ENCODE data around the gene NTSR1.
A peak's percentile ranks its signal among the peaks of the same experiment; 100 is the strongest.

NTSR1 gene

DNA sequence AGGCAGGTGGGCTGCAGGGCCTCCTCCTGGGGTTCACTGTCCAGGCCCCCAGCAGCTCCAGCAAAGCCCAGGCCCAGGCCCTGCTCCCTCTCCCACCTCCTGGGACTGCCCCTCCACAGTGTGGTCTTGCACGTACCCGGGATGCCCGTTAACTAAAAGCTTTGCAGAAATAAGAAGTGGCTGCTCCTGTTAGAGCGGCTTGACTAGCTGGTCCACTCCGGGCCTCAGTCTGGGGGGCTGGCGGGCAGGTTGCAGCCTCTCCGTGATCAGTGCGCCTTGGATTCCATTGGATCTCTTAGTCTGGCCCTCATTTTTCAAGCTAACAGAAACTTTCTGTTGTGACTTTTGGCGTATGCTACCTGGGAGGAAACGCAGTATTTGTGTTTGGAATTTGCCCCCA lies 39.4 kb upstream of the NTSR1 start:
- Histone ChIP-seq H3K4me1 (peaks cover 29 to 95% (median 50%) of the 10 kb centered on the region in 10 experiments), H4K20me1 (peaks cover 0 to 55% (median 11%) of the 10 kb centered on the region in 11 experiments; a peak in 11 of 22 replicates), H3K4me2 (peak overlapping the region in 3 of 11 experiments; percentile 11 to 95 (median 83); a peak in 4 of 22 replicates), H3K4me3 (no peak overlapping the region), H3K9me3 (replicated peaks in 1 of 11) (no peaks in the 10 kb centered on the region), H3K9ac (peak overlapping the region in 3 of 11 experiments; percentile 1 to 19 (median 4); a peak in 1 of 22 replicates), H3K27ac (0 out of 22 replicates have a peak overlapping the region, but pooled peaks of 1 of the 11 experiments have one; percentile 14), H3K36me3 (peaks cover 8 to 80% (median 59%) of the 10 kb centered on the region in 11 experiments; a peak in 21 of 22 replicates), H3K27me3 (no peaks in the 10 kb centered on the region)
- TF ChIP-seq Cebpa-rat (IDR thresholded peaks at IDR 0.05): no peak

DNA sequence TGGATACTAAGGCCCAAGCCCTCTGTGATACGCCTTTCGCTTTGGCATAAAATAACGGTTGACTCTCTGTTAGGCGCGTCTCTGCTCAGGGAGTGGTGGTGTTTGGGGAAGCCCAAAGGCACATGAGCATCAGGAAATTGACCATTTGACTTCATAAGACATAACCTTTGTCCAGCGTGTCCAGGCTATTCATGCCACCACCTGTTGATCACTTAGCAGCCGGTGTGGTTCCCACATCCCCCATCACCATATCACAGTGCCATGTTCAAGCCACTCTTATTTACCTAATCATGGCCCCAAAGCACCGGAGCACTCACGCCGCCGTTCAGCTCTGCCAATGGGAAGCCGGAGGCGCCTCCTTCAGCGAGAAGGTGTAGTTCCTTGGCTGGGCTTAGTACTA lies 38.5 kb upstream of the NTSR1 start:
- peaks cover 0 to 53% (median 11%) of the 10 kb centered on the region in 11 experiments; a peak in 10 of 22 replicates for H4K20me1 ChIP-seq
- peak overlapping the region in 4 of 11 experiments; percentile 4 to 44 (median 23); a peak in 2 of 22 replicates for H3K9ac ChIP-seq
- no peak overlapping the region for H3K4me3 ChIP-seq
- H3K27ac ChIP-seq: peak overlapping the region in 1 of 11 experiments; percentile 56; a peak in 2 of 22 replicates
- H3K4me2 ChIP-seq: peak overlapping the region in 3 of 11 experiments; percentile 83 to 95 (median 87); a peak in 6 of 22 replicates
- H3K9me3 ChIP-seq (replicated peaks in 1 of 11): no peaks in the 10 kb centered on the region
- no peak for TF ChIP-seq Cebpa-rat (IDR thresholded peaks at IDR 0.05)
- H3K36me3 ChIP-seq: peaks cover 8 to 71% (median 54%) of the 10 kb centered on the region in 11 experiments; a peak in 21 of 22 replicates
- peaks cover 38 to 95% (median 53%) of the 10 kb centered on the region in 10 experiments for H3K4me1 ChIP-seq
- H3K27me3 ChIP-seq: no peaks in the 10 kb centered on the region

DNA sequence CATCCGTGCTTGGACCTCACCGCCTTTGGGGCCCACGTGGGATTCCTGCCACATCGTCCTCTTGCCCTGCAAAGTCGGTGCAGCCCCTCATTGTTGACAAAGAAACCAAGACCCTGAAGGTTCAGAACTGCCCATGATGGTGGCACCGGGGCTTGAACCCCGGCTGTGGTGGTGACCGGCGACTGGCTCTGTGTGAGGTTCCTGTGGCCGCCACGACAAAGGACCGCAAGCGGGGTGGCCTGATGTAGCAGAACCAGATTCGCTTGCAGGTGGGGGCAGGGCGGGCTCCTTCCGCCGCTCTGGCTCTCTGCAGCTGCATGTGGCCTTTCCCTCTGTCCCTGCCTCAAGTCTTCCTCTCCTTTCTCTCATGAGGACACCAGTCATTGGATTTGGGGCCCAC lies 37.6 kb upstream of the NTSR1 start:
- Histone ChIP-seq H3K4me3 (no peak overlapping the region), H3K4me1 (peaks cover 45 to 99% (median 58%) of the 10 kb centered on the region in 10 experiments), H3K36me3 (peaks cover 8 to 67% (median 51%) of the 10 kb centered on the region in 11 experiments; a peak in 21 of 22 replicates), H3K27me3 (no peaks in the 10 kb centered on the region), H3K9me3 (replicated peaks in 1 of 11) (no peaks in the 10 kb centered on the region), H3K4me2 (peak overlapping the region in 7 of 11 experiments; percentile 22 to 95 (median 74); a peak in 12 of 22 replicates), H3K9ac (peak overlapping the region in 4 of 11 experiments; percentile 4 to 32 (median 20); a peak in 5 of 22 replicates), H3K27ac (peak overlapping the region in 8 of 11 experiments; percentile 24 to 80 (median 54); a peak in 10 of 22 replicates), H4K20me1 (peaks cover 0 to 53% (median 11%) of the 10 kb centered on the region in 11 experiments; a peak in 10 of 22 replicates)
- TF ChIP-seq Cebpa-rat (IDR thresholded peaks at IDR 0.05): no peak

DNA sequence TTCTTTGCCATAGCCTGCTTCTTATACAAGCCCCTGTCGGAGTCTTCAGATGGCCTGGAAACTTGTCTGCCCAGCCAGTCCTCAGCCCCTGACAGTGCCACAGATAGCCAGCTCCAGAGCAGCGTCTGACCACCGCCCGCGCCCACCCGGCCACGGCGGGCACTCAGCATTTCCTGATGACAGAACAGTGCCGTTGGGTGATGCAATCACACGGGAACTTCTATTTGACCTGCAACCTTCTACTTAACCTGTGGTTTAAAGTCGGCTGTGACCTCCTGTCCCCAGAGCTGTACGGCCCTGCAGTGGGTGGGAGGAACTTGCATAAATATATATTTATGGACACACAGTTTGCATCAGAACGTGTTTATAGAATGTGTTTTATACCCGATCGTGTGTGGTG lies 36.9 kb upstream of the NTSR1 start:
- Histone ChIP-seq H3K27me3 (no peaks in the 10 kb centered on the region), H3K36me3 (peaks cover 8 to 60% (median 50%) of the 10 kb centered on the region in 11 experiments; a peak in 21 of 22 replicates), H3K4me1 (peaks cover 45 to 100% (median 65%) of the 10 kb centered on the region in 10 experiments), H3K4me2 (peak overlapping the region; percentile 10 to 95 (median 61); a peak in 20 of 22 replicates), H3K4me3 (no peak overlapping the region), H3K27ac (peak overlapping the region in 8 of 11 experiments; percentile 24 to 80 (median 54); a peak in 12 of 22 replicates), H3K9ac (peak overlapping the region in 9 of 11 experiments; percentile 6 to 56 (median 30); a peak in 13 of 22 replicates), H4K20me1 (peaks cover 0 to 46% (median 11%) of the 10 kb centered on the region in 11 experiments; a peak in 10 of 22 replicates), H3K9me3 (replicated peaks in 1 of 11) (no peaks in the 10 kb centered on the region)
- peak in 8 of 11 experiments; percentile 24 to 76 (median 54); a peak in 9 of 22 replicates for TF ChIP-seq Cebpa-rat (IDR thresholded peaks at IDR 0.05)

DNA sequence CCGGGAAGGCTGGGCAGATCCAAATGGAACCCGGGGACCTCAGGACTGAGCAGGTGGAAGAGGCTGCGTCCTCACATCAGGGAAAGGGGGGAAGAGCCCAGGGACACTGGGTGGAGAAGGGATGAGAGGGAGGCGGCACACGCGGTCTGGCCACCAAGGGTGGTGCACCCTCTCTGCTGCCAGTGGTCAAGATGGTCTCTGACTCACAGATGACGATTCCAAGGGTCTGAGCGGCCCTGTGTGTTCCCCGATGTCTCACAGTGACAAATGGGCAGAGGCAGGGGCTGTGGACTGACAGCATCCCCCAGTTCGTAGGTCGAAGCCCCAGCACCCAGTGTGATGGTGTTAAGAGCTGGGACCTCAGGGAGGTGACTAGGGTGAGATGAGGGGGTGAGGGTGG lies 34.3 kb upstream of the NTSR1 start:
- Histone ChIP-seq H3K4me1 (peaks cover 65 to 100% (median 90%) of the 10 kb centered on the region in 10 experiments), H3K27me3 (no peaks in the 10 kb centered on the region), H3K27ac (peak overlapping the region in 7 of 11 experiments; percentile 56 to 80 (median 67); a peak in 13 of 22 replicates), H3K9ac (peak overlapping the region in 1 of 11 experiments; percentile 58; a peak in 3 of 22 replicates), H3K4me2 (peak overlapping the region; percentile 28 to 95 (median 74); a peak in 18 of 22 replicates), H3K36me3 (peaks cover 8 to 34% (median 28%) of the 10 kb centered on the region in 11 experiments; a peak in 21 of 22 replicates), H3K4me3 (no peak overlapping the region), H3K9me3 (replicated peaks in 1 of 11) (peaks cover 0 to 3% (median under 1%) of the 10 kb centered on the region in 11 experiments; a peak in 6 of 22 replicates), H4K20me1 (peaks cover 0 to 22% (median 0%) of the 10 kb centered on the region in 11 experiments; a peak in 4 of 22 replicates)
- TF ChIP-seq Cebpa-rat (IDR thresholded peaks at IDR 0.05): no peak

DNA sequence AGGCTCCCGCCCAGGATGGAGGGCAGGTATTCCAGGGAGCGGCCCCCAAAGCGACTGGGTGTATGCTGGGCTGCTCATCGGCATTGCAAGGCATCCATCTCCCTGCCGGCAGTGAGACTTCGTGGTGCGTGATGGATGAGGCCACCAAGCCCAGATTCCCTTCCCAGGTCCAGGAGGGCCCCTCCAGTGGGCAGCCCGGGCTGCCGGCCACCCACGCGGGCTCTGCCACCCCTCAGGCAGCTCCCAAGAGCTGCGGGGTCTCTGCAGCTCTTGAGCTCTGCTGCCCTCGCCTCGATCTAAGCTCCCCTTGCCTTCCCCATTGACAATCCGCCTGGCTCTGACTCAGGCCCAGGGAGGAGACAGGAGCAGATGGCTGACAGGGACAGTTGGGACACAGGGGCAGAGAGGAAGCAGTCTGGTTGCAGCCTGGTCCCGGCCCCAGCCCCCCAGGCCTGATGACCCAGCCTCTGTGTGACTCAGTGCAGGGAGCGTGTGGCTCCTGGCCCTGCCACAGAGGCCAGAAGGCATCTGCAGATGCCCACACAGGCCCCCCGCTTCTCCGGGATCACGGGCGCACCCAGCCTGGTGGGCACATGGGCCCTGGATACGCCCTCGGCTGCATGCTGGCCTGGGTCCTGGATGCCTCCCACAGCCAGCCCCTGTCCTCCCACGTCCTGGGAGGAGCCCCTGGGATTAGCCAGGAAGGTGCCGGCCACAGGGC lies 33.3 kb upstream of the NTSR1 start:
- H3K9me3 ChIP-seq (replicated peaks in 1 of 11): peaks cover 7 to 12% (median 10%) of the 10 kb centered on the region in 11 experiments
- peaks cover 67 to 97% (median 94%) of the 10 kb centered on the region in 10 experiments for H3K4me1 ChIP-seq
- peak overlapping the region in 9 of 11 experiments; percentile 18 to 61 (median 46); a peak in 11 of 22 replicates for H3K9ac ChIP-seq
- peaks cover 4 to 26% (median 20%) of the 10 kb centered on the region in 11 experiments; a peak in 21 of 22 replicates for H3K36me3 ChIP-seq
- no peaks in the 10 kb centered on the region for H3K27me3 ChIP-seq
- peak overlapping the region in 9 of 11 experiments; percentile 33 to 80 (median 60); a peak in 16 of 22 replicates for H3K27ac ChIP-seq
- H3K4me2 ChIP-seq: peak overlapping the region; percentile 40 to 95 (median 74)
- no peak for TF ChIP-seq Cebpa-rat (IDR thresholded peaks at IDR 0.05)
- H4K20me1 ChIP-seq: peaks cover 0 to 15% (median 0%) of the 10 kb centered on the region in 11 experiments; a peak in 4 of 22 replicates
- peak overlapping the region in 1 of 10 experiments; percentile 25; a peak in 1 of 20 replicates for H3K4me3 ChIP-seq

DNA sequence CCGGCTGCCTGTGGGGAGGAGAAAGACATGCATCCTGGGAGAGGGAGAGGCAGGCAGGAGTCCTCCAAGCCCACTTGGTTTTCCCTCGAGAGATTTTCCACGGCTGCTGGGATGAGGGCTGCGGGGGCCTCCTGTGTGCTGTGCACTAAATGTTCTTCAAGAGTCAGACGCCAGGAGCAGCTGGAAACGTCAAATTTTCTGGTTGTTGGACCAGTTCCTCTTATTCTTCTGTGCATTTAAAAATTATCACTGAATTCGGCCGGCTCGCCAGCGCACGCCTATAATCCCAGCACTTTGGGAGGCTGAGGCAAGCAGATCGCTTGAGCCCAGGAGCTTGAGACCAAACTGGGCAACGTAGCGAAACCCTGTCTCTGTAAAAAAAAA lies 32.8 kb upstream of the NTSR1 start:
- H3K27ac ChIP-seq: peak overlapping the region in 9 of 11 experiments; percentile 33 to 80 (median 60); a peak in 16 of 22 replicates
- H3K4me2 ChIP-seq: peak overlapping the region; percentile 40 to 95 (median 74)
- H3K4me3 ChIP-seq: peak overlapping the region in 1 of 10 experiments; percentile 25; a peak in 1 of 20 replicates
- H3K9ac ChIP-seq: peak overlapping the region in 9 of 11 experiments; percentile 18 to 61 (median 46); a peak in 11 of 22 replicates
- TF ChIP-seq Cebpa-rat (IDR thresholded peaks at IDR 0.05): no peak
- H3K4me1 ChIP-seq: peaks cover 67 to 92% (median 89%) of the 10 kb centered on the region in 10 experiments
- peaks cover 12 to 17% (median 15%) of the 10 kb centered on the region in 11 experiments for H3K9me3 ChIP-seq (replicated peaks in 1 of 11)
- no peaks in the 10 kb centered on the region for H3K27me3 ChIP-seq
- peaks cover 0 to 10% (median 0%) of the 10 kb centered on the region in 11 experiments; a peak in 3 of 22 replicates for H4K20me1 ChIP-seq
- peaks cover 0 to 21% (median 14%) of the 10 kb centered on the region in 11 experiments; a peak in 20 of 22 replicates for H3K36me3 ChIP-seq

DNA sequence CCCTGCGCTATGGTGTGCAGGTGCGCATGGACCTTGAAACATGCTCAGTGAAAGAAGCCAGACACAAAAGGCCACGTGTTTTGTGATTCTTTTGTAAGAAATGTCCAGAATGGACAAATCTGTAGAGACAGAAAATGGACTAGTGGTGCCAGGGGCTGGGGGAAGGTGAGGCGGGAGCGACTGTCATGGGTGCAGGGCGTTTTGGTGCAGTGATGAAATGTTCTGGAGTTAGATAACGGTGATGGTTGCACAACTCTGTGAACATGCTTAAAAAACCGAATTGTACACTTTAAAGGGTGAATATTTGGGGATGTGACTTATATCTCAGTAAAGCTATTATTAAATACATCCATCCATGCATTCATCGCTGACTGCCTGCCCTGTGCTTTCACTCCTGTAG lies 31.7 kb upstream of the NTSR1 start:
- Histone ChIP-seq H3K36me3 (peaks cover 0 to 14% (median 8%) of the 10 kb centered on the region in 11 experiments; a peak in 6 of 22 replicates), H3K4me1 (peaks cover 58 to 81% (median 78%) of the 10 kb centered on the region in 10 experiments), H3K9ac (peak overlapping the region in 5 of 11 experiments; percentile 26 to 60 (median 49); a peak in 4 of 22 replicates), H3K4me3 (no peak overlapping the region), H4K20me1 (no peaks in the 10 kb centered on the region; a peak in 1 of 22 replicates), H3K4me2 (peak overlapping the region; percentile 48 to 95 (median 78); a peak in 21 of 22 replicates), H3K27ac (peak overlapping the region in 8 of 11 experiments; percentile 54 to 80 (median 72); a peak in 15 of 22 replicates), H3K27me3 (no peaks in the 10 kb centered on the region), H3K9me3 (replicated peaks in 1 of 11) (peaks cover 12 to 19% (median 16%) of the 10 kb centered on the region in 11 experiments)
- TF ChIP-seq Cebpa-rat (IDR thresholded peaks at IDR 0.05): no peak
